T-helper 22 cell (primary cell): ENCODE measurements around the gene LIF.
"Not testable (repeated sequence)": the region's sequence is repeated elsewhere in the genome, so short reads cannot be mapped to it uniquely, and the experiment has no call there.

Experiments
- DNase-seq: peaks from one replicate; pipeline ENCODE4 v3.0.0-alpha.2; 2020; ENCODE audit warnings: low read depth

LIF gene

GRCh38 chr22:30241576-30242371, 4.8 kb downstream of the LIF start:
- no peak for DNase-seq

GRCh38 chr22:30240541-30241417, 5.8 kb downstream of the LIF start:
- DNase-seq: no peak

GRCh38 chr22:30239488-30240405, 6.8 kb downstream of the LIF start:
- DNase-seq: no peak

DNA sequence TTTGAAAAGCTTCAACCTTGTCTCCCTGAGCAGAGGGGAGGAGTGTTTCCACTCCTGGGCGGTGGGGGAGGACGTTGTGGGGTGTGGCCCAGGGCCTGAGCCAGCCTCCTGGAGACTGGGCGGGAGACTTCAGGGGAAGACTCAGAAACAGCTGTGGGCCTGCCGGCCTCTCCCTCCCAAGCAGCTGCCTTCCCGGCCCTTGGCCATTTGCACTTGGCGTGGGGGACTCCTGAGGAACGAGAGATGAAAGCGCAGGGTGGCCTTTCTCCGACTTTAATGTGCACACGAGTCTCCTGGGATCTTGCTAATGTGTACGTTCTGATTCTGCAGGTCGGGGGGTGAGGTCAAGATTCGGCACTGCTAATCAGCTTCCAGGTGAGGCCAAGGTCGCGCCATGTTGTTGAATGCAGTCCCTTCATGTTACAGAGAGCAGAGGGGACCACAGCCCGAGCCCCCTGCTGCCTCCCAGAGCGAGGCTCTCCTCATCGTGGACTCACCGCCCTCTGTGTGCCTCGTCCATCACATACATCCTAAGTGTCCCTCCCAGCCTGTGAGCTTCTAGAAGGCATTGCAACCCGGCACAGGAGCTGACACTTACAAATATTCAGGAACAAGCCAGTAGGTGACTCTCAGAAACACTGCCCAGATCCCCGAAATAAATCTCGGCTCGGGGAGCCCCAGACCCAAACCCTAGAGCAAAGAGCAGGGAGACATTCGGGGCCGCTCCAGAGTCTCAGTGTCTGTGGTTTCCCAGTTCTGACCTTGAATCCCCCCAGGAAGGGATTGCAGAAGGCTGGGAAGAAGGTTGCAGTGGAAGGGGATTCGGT, 7.7 kb downstream of the LIF start:
- no peak for DNase-seq

- no peak for DNase-seq
These were observed 8.4 kb downstream of the LIF start for GRCh38 chr22:30238136-30238535.

GRCh38 chr22:30236875-30237274, 9.7 kb downstream of the LIF start:
- DNase-seq: no peak

DNA sequence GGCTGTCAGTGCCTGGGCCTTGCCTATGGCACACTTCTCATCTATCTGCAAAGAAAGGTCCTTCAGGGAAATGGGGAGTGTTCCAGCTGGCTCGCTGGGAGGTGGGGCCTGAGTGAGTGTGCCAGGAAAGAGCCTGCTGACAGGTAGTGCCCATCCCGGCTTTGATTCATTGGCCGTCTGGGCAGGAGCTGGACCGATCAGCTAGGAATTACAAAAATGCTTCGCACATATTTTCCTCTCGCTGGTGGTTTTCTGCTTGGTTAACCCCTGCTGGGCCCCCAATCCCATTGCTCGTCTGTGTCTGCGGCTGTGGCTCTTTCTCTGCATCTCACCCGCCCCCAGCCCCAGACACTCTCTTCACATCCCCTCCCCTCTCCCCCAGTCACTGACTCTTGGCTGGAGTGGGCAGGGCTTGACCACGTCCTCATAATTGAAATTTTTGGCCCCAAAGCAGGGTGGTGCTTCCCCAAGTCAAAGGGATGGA, 10.8 kb downstream of the LIF start:
- DNase-seq: no peak

DNA sequence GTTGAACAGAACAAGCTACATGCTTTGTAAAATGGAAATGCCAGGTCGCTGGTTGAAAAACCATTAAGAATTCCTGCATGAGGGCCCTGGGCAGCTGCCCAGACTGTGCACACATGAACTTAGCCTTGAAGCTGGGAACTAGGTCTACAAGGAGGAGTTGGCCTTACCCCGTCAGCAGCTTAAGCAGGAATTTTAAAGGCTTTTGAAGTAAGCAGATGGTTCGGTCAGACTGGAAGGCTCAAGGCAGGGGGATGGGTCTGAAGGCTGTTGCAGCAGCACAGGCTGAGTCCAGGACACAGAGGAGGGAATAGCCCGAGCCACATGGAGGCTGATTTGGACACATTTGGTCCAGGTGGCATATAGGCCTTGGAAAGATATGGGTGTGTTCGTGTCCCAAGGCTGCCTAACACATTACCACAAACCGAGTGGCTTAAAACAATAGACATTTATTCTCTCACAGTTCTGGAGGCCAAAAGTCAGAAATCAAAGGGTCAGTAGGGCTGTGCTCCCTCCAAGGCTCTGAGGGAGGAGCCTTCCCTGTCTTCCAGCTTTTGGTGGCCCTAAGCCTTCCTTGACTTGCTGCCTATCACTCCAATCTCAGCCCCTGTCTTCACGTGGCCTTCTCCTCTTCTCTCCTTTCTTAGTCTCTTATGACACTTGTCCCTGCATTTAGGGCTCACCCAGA, 11.6 kb downstream of the LIF start:
- DNase-seq: no peak

GRCh38 chr22:30234325-30234724, 12.2 kb downstream of the LIF start:
- DNase-seq: not testable (repeated sequence)

- DNase-seq: no peak
These were observed 13.0 kb downstream of the LIF start for GRCh38 chr22:30233582-30233981.

DNA sequence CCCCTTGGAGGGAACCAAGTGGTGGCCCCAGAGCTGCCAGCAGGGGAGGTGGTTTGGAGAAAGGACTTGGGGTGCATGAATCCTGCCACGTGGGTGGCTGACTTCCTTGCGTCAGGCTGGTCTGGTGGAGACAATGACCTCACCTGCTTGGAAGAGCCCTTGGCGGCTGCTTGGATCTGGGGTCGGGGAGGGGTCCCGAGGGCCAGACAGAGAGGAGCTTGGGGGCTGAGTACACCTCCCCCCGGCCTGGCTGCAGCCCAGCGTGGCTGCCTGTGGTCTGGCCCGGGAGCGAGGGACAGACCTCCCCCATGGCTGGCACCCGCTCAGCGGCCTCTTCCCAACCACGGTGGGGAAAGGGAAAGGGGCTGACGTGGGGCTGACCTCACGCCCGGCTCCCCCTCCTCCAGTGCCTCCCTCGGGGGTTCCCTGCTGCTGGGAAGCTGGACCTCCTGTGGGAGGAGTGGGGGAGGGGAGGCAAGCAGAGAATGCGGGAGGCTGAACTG, 13.8 kb downstream of the LIF start:
- DNase-seq: no peak

GRCh38 chr22:30230787-30231461, 15.6 kb downstream of the LIF start:
- DNase-seq: no peak

GRCh38 chr22:30230330-30230729, 16.2 kb downstream of the LIF start:
- DNase-seq: no peak

- no peak for DNase-seq
These were observed 17.8 kb downstream of the LIF start for GRCh38 chr22:30228509-30229359.

- DNase-seq: no peak
These were observed 18.9 kb downstream of the LIF start for GRCh38 chr22:30227438-30228228.

DNA sequence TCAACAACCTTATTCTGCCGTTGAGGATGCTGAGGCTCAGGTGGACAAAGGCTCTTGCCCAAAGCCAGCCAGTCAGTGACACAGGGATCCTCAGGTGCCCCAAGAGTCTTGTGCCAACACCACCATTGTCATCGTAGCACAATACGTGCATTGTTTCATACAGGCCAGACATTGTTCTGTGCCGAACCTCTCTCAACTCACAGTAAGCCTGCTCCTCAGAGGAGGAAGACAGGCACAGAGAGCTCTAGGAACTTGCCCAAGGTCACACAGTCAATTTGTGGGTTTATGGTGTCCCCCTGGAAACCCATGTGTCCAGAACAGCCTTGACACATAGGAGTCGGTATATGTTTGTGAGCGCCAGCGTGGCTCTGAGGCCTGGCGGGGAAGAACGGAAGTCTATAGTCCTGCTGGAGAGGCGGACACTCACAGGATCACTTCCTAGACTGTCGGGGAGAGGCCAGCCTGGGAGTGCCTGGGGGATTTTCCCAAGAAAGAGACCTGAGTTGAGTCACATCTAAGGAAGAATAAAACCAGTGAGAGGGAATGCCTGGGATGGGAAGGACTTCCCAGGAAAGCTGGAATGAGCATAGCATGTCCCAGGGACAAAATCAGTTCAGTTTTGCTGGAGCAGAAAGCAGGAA, 20.2 kb downstream of the LIF start:
- no peak for DNase-seq

- DNase-seq: no peak
These were observed 21.2 kb downstream of the LIF start for GRCh38 chr22:30225220-30225927.
